ENCODE results near the gene ZNF552.
"Not testable (repeated sequence)": the region's sequence is repeated elsewhere in the genome, so short reads cannot be mapped to it uniquely, and the experiment has no call there.

Gene ZNF552

GRCh38 chr19:57817976-57818375 is 3.3 kb upstream of the ZNF552 start:
- no peak for DNase-seq

GRCh38 chr19:57816652-57817051 is 1.9 kb upstream of the ZNF552 start:
- no peak for DNase-seq

GRCh38 chr19:57815247-57816075 is 748 bp upstream of the ZNF552 start:
- no peak for DNase-seq

- DNase-seq = no peak
Observed at GRCh38 chr19:57813919-57814504, 701 bp downstream of the ZNF552 start.

- DNase-seq = not testable (repeated sequence)
Observed at GRCh38 chr19:57812975-57813820, 1.5 kb downstream of the ZNF552 start.

GRCh38 chr19:57812226-57812625 is 2.5 kb downstream of the ZNF552 start:
- DNase-seq = no peak

- not testable (repeated sequence) for DNase-seq
Observed at GRCh38 chr19:57810410-57811295, 4.1 kb downstream of the ZNF552 start.

GRCh38 chr19:57807541-57807940 is 7.2 kb downstream of the ZNF552 start:
- DNase-seq = no peak

- peak; percentile 63 for DNase-seq
Observed at GRCh38 chr19:57803594-57804325, 11.0 kb downstream of the ZNF552 start.

- DNase-seq = no peak
Observed at GRCh38 chr19:57803265-57803593, 11.5 kb downstream of the ZNF552 start.

GRCh38 chr19:57802269-57802668 is 12.4 kb downstream of the ZNF552 start:
- no peak for DNase-seq

GRCh38 chr19:57800696-57801095 is 14.0 kb downstream of the ZNF552 start:
- no peak for DNase-seq

GRCh38 chr19:57796580-57796979 is 18.1 kb downstream of the ZNF552 start:
- not testable (repeated sequence) for DNase-seq

- no peak for DNase-seq
Observed at GRCh38 chr19:57789288-57789687, 25.4 kb downstream of the ZNF552 start.

GRCh38 chr19:57788114-57788692 is 26.5 kb downstream of the ZNF552 start:
- no peak for DNase-seq

- no peak for DNase-seq
Observed at GRCh38 chr19:57786906-57787305, 27.8 kb downstream of the ZNF552 start.

- no peak for DNase-seq
Observed at GRCh38 chr19:57786286-57786685, 28.4 kb downstream of the ZNF552 start.

GRCh38 chr19:57779220-57779845 is 35.4 kb downstream of the ZNF552 start:
- DNase-seq = no peak

GRCh38 chr19:57778336-57778735 is 36.4 kb downstream of the ZNF552 start:
- no peak for DNase-seq

- DNase-seq = no peak
Observed at GRCh38 chr19:57776764-57777296, 37.9 kb downstream of the ZNF552 start.

- DNase-seq = no peak
Observed at GRCh38 chr19:57773488-57773887, 41.2 kb downstream of the ZNF552 start.

Measured in NCI-H2227 treated with DMSO at 0.1 percent for 48 hours (cell line).